GM10847 (cell line): ENCODE results near the gene PMPCA.

Source experiments
- POLR2A ChIP-seq: IDR thresholded peaks from 2 replicates; pipeline ENCODE4 v1.6.1; 2011; ENCODE audit not compliant: insufficient read length; ENCODE audit errors: extremely low read depth

Gene PMPCA

DNA sequence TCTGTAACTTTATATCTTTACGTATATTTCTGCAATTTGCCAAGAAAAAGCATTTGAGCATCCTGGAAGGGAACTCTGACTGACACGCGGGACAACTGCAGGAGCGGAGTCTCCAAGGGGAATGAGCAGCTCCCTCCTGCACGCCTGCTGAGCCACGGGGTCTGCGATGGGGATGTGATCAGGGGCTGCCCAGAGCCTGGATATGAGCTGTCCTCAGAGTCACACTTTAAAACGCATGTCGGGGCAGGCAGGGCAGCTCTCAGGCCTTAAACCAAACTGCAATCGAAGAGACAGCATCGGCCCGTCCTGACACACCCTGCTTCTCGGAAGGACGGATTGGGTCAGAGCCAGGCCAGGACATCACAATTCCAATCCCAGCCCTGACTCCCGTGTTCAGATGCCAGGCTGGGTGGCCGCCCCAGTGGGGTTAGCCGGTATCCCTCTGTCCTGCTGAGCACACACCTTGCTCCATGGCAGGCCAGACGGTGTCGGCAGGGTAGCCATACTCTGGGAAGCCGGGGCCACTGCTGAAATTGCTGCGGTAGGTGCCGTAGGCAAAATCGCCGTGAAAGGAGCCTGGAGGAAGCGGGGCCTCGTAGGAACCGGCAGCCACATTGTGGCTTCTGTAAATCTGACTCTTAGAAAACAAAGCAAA is 55.2 kb downstream of the PMPCA start:
- TF ChIP-seq POLR2A = no peak

GRCh38 chr9:136466155-136466541 is 55.7 kb downstream of the PMPCA start:
- no peak for TF ChIP-seq POLR2A

DNA sequence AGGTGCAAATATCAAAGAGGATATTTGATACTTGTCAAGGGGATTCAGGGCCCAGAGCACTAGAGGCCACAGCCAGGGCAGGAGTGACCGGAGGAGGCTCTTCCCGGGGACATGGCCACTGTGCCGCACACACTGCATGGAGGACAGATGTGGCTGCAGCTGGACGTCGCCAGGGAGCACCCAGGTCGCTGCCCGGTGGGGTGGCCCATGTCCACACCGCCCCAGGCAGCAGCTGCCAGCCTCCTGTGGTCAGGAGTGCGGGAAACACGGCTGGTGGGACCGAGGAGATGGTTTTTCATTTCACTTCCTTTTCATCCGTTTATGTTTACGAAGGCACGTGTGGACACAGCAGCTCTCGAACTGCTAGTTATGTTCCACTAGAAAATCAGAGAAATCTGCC is 57.3 kb downstream of the PMPCA start:
- TF ChIP-seq POLR2A = no peak

DNA sequence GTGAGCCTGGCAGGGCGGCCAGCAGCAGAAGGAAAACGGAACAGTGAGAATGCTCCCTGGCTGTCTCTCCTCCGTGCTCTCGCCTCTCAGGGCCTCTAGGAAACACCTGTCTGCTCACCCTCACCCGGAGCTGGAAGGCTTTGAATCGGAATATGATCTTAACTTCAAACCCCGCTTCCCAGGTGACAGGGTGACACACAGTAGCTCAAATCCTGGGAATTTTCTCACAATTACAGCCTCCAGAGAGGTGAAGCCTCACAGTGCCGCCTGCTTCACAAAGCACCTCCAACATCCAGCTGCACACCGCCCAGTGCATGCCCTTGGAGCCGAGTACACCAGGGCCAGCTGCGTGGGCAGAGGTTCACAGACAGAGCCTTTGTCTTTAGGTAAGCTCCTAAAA is 59.9 kb downstream of the PMPCA start:
- no peak for TF ChIP-seq POLR2A

DNA sequence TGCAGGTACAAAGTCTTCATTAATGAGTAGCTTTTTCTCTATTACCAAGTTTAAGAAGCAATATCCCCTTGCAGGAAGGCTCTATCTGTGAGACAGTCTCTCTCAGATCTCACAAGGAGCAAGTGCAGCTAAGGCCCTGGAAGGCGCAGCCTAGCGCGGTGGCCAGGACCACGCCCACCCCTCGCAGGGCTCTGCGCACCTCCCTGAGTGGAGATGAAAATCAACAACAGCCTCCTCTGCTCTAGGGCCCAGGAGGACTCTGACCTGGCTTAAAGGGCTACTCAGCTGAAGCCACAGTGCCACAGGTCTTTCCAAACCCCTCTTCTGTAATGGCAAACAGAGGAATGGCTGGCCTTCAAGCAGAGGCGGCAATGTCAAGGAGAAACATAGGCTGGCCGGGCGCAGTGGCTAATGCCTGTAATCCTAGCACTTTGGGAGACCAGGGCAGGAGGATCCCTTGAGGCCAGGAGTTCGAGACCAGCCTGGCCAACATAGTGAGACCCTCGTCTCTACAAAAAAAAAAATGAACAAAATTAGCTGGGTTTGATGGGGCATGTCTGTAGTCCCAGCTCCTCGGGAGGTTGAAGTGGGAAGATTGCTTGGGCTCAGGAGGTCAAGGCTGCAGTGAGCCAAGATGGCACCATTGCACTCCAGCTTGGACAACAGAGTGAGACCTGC is 60.5 kb downstream of the PMPCA start:
- no peak for TF ChIP-seq POLR2A

DNA sequence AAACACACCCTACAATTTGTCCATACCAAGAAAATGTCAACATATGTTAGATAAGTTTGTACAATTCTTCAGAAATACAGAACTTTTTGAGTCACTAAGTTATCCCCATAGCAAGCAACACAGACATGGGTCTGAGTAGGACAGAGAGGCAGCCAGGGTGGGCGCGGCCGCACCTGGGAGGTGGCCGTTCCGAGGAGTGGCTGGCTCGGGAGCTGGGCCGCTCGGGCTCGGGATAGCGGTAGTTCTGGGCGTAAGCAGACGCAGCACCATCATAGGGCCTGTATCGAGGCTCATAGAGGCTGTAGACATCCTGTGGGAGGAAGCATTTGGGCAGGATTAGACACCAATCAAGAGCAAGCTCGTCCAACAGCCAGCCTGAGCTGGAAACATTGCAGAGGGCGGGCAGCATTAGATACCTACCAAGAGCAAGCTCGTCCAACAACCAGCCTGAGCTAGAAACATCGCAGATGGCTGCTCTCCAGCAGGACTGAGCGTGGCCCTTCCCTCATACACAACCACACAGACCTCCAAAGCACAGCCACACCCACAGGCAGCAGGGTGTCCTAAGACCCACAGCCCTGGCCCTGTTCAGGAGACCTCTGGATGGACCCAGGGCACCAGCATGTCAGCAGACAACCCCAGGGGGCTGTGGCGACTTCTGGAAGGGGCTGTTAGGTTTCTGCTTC is 61.5 kb downstream of the PMPCA start:
- no peak for TF ChIP-seq POLR2A

- no peak for TF ChIP-seq POLR2A
These were observed 62.3 kb downstream of the PMPCA start for GRCh38 chr9:136472640-136473353.

DNA sequence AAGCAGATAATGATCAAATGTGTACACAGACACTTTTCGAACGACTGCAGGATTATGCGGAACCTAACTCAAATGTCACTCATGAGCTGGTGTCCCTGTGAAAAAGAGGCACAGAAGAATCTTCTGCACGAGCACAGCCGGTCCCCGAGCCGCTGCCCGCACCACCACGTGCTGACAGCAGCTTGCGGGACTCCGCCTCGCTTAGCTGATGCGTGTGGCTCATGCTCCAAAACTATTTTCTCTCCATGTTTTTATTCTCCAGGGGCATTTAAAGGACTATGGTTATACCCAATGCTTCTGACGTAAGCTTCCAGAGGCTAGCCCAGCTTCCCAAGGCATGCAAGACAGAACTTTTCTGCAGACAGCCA is 62.9 kb downstream of the PMPCA start:
- TF ChIP-seq POLR2A = no peak
